Mesodermal cell (in vitro differentiated cells): ENCODE measurements around the gene OTULINL.

Experiments
- H3K27ac ChIP-seq: 2 replicates; pipeline ENCODE4 v1.7.0; 2013; ENCODE audit warnings: mild to moderate bottlenecking, low read depth, low read length, moderate library complexity; ENCODE audit not compliant: severe bottlenecking
- H3K36me3 ChIP-seq: 2 replicates; pipeline ENCODE4 v1.7.1; 2013; ENCODE audit warnings: mild to moderate bottlenecking, low read length, moderate library complexity; ENCODE audit not compliant: control insufficient read depth, insufficient read depth
- H3K4me1 ChIP-seq: one replicate; pipeline ENCODE4 v1.7.1; 2013; ENCODE audit warnings: mild to moderate bottlenecking, low read length; ENCODE audit not compliant: insufficient read depth, control insufficient read depth, poor library complexity, severe bottlenecking
- H3K4me3 ChIP-seq: 2 replicates; pipeline ENCODE4 v1.7.0; 2013; ENCODE audit warnings: low read length, control low read depth, mild to moderate bottlenecking; ENCODE audit not compliant: insufficient read depth, poor library complexity, severe bottlenecking; ENCODE audit errors: extremely low read depth
- H3K9me3 ChIP-seq: 2 replicates; pipeline ENCODE4 v1.7.1; 2013; ENCODE audit warnings: mild to moderate bottlenecking, low read length, moderate library complexity; ENCODE audit not compliant: control insufficient read depth
- WGBS, 2 experiments: methylation state at CpG; one replicate each; pipeline ENCODE4 v1.1.5; 2013; ENCODE audit warnings: missing lambda C conversion rate in 2 of 2; ENCODE audit not compliant: insufficient coverage in 2 of 2; 5-methylcytosine and 5-hydroxymethylcytosine counted together

The OTULINL gene

GRCh38 chr5:14557791-14558415 lies 23.7 kb upstream of the OTULINL start:
- no peaks in the 10 kb centered on the region for H3K36me3 ChIP-seq
- WGBS, 2 experiments: 86 to 88% methylated on average over 6 to 7 of the region's 8 CpGs
- H3K4me1 ChIP-seq: no peaks in the 10 kb centered on the region
- H3K9me3 ChIP-seq: no peaks in the 10 kb centered on the region
- H3K4me3 ChIP-seq: no peak overlapping the region
- H3K27ac ChIP-seq: no peak overlapping the region

- Histone ChIP-seq H3K4me3 (no peak overlapping the region), H3K9me3 (no peaks in the 10 kb centered on the region), H3K4me1 (no peaks in the 10 kb centered on the region), H3K27ac (no peak overlapping the region), H3K36me3 (no peaks in the 10 kb centered on the region)
- 90 to 100% methylated on average over 4 to 7 of the region's 10 CpGs for WGBS, 2 experiments
Observed at GRCh38 chr5:14560091-14560595, 21.4 kb upstream of the OTULINL start.

- Histone ChIP-seq H3K9me3 (no peaks in the 10 kb centered on the region), H3K4me3 (no peak overlapping the region), H3K27ac (no peak overlapping the region), H3K4me1 (no peaks in the 10 kb centered on the region), H3K36me3 (no peaks in the 10 kb centered on the region)
- 83 to 92% methylated on average over 2 of the region's 3 CpGs for WGBS, 2 experiments
Observed at GRCh38 chr5:14561741-14562140, 19.9 kb upstream of the OTULINL start.

GRCh38 chr5:14568333-14568732 lies 13.3 kb upstream of the OTULINL start:
- H3K9me3 ChIP-seq: no peaks in the 10 kb centered on the region
- WGBS, 2 experiments: 86 to 100% methylated on average over 1 of the region's 1 CpG
- H3K4me3 ChIP-seq: no peak overlapping the region
- no peaks in the 10 kb centered on the region for H3K4me1 ChIP-seq
- H3K36me3 ChIP-seq: no peaks in the 10 kb centered on the region
- no peak overlapping the region for H3K27ac ChIP-seq

- no peaks in the 10 kb centered on the region for H3K4me1 ChIP-seq
- no peak overlapping the region for H3K27ac ChIP-seq
- no peak overlapping the region for H3K4me3 ChIP-seq
- no peaks in the 10 kb centered on the region for H3K9me3 ChIP-seq
- no peaks in the 10 kb centered on the region for H3K36me3 ChIP-seq
- WGBS, 2 experiments: 100% methylated on average over 1 of the region's 4 CpGs; no CpG with 5 or more reads in 1 of the 2 experiments
Observed at GRCh38 chr5:14569948-14570691, 11.5 kb upstream of the OTULINL start.

- Histone ChIP-seq H3K27ac (no peak overlapping the region), H3K36me3 (no peaks in the 10 kb centered on the region), H3K9me3 (no peaks in the 10 kb centered on the region), H3K4me3 (no peak overlapping the region), H3K4me1 (no peaks in the 10 kb centered on the region)
- WGBS, 2 experiments: no CpG with 5 or more reads among the region's 1 CpG
Observed at GRCh38 chr5:14571901-14572300, 9.7 kb upstream of the OTULINL start.

- no peaks in the 10 kb centered on the region for H3K36me3 ChIP-seq
- no peaks in the 10 kb centered on the region for H3K4me1 ChIP-seq
- no peak overlapping the region for H3K27ac ChIP-seq
- no peak overlapping the region for H3K4me3 ChIP-seq
- H3K9me3 ChIP-seq: no peaks in the 10 kb centered on the region
Observed at GRCh38 chr5:14572385-14572784, 9.2 kb upstream of the OTULINL start.

GRCh38 chr5:14572836-14573235 lies 8.8 kb upstream of the OTULINL start:
- Histone ChIP-seq H3K27ac (no peak overlapping the region), H3K4me3 (no peak overlapping the region), H3K4me1 (no peaks in the 10 kb centered on the region), H3K9me3 (no peaks in the 10 kb centered on the region), H3K36me3 (no peaks in the 10 kb centered on the region)
- WGBS, 2 experiments: 83 to 93% methylated on average over 1 to 3 of the region's 4 CpGs

- 82 to 85% methylated on average over 3 of the region's 3 CpGs for WGBS, 2 experiments
- Histone ChIP-seq H3K4me3 (no peak overlapping the region), H3K27ac (no peak overlapping the region), H3K4me1 (no peaks in the 10 kb centered on the region), H3K9me3 (no peaks in the 10 kb centered on the region), H3K36me3 (no peaks in the 10 kb centered on the region)
Observed at GRCh38 chr5:14574096-14574495, 7.5 kb upstream of the OTULINL start.

- WGBS, 2 experiments: 86 to 96% methylated on average over 1 to 2 of the region's 2 CpGs
- no peaks in the 10 kb centered on the region for H3K36me3 ChIP-seq
- H3K27ac ChIP-seq: no peak overlapping the region
- H3K4me3 ChIP-seq: no peak overlapping the region
- H3K4me1 ChIP-seq: no peaks in the 10 kb centered on the region
- no peaks in the 10 kb centered on the region for H3K9me3 ChIP-seq
Observed at GRCh38 chr5:14574891-14575508, 6.6 kb upstream of the OTULINL start.

- 82 to 90% methylated on average over 5 to 6 of the region's 7 CpGs for WGBS, 2 experiments
- Histone ChIP-seq H3K36me3 (no peaks in the 10 kb centered on the region), H3K4me1 (no peaks in the 10 kb centered on the region), H3K9me3 (no peaks in the 10 kb centered on the region), H3K4me3 (no peak overlapping the region), H3K27ac (no peak overlapping the region)
Observed at GRCh38 chr5:14576206-14576605, 5.4 kb upstream of the OTULINL start.
